GM21723 (cell line): Measurements from ENCODE around the gene ARHGEF40.

ENCODE experiments used
- ATAC-seq: cut with Tn5 transposase; IDR thresholded peaks from one replicate; pipeline ENCODE4 v1.9.1; 2021; ENCODE audit warnings: mild to moderate bottlenecking, moderate library complexity; ENCODE audit not compliant: unreplicated experiment

The ARHGEF40 gene

DNA sequence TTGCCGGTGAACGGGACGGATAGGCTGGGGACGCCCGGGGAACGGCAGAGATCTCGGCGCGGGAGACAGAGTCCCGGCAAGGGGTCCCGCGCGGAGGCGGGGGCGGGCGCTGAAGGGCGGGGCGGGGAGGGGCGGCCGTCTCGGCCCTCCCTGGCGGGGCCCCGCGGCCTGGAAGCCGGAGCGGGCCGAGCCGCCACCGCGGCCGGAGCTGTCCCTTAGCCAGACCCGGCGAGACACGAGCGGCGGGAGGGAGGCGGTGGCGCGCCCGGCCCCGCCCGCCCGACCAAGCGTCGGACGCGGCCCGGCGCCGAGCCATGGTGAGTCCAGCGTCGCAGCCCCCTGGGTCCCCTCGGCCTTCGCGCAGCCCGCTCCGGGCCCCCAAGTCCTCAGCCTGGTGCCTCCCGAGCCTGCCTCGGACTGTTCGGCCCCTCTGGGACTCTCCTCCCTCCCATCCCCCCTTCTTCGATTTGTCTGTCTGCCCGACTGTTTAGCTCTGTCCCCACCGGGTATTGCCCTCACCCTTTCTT lies at the start of gene ARHGEF40:
Gene ARHGEF40, plus strand, starts transcription at position 222 of the 527 bp plus-strand sequence. Its CDS starts 93 bp downstream, at position 315.
- ATAC-seq: no peak

DNA sequence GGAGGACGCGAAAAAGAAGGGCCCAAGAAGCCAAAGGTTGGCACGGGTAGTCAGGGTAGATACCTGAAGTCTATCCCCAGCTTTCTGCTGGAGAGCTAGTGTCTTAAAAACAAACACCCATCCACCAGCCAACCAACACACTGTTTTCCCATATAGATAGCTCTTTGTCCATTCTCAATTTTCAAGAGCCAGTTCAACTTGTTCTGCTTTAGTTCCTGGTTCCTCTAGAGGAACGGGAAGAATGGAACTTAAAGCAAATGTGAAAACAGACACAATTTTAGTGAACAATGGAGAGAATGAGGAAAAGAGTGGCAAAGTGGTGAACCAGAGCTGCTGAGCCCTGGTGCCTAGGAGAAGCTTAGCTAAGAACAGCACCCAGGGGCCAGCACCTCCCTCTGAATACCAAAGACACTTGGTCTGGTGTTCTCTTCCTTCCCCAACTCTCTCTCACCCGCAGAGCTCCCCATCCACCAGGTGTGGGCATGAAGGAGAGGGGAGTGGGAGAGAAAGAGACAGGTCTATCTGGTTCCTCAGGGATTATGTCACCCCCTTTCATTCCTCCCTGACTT lies 49.0 kb upstream of the ARHGEF40 start:
- no peak for ATAC-seq

DNA sequence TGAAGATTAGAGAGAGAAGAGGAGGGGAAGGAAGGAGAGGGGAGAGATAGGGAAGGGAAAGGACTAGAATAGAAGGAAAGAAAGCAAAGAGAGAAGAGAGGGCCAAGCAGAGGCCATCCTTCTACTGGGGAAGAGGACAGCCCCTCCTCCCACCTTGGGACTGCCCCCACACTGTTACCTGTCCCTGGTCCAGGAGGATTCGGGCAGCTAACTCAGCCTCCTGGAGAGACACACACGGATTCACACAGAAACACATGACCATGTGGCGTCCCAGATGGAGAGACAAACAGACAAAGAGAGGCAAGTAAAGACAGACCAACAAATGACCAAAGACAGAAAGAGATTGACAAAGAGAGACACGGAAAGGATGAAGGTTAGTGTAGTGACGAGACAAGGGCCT lies 47.4 kb upstream of the ARHGEF40 start:
- no peak for ATAC-seq

DNA sequence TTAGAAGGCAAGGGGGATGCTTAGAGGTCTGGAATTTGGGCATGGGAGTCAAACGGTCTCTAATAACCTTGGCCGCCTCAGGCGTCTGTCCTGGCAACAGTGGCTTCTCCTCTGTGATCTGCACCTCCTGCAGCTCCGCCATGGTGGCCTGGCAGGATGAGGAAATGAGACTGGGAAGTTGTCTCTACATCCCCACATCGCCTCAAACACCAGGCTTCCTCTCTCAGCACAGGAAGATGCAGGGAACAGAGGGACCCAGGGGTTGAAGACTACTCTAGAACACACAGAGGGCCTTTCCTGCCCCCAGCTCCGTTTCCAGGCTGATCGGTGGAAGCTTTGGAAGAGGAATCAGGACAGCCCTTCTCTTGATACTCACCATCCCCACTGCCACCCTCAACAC lies 46.9 kb upstream of the ARHGEF40 start:
- ATAC-seq: no peak

DNA sequence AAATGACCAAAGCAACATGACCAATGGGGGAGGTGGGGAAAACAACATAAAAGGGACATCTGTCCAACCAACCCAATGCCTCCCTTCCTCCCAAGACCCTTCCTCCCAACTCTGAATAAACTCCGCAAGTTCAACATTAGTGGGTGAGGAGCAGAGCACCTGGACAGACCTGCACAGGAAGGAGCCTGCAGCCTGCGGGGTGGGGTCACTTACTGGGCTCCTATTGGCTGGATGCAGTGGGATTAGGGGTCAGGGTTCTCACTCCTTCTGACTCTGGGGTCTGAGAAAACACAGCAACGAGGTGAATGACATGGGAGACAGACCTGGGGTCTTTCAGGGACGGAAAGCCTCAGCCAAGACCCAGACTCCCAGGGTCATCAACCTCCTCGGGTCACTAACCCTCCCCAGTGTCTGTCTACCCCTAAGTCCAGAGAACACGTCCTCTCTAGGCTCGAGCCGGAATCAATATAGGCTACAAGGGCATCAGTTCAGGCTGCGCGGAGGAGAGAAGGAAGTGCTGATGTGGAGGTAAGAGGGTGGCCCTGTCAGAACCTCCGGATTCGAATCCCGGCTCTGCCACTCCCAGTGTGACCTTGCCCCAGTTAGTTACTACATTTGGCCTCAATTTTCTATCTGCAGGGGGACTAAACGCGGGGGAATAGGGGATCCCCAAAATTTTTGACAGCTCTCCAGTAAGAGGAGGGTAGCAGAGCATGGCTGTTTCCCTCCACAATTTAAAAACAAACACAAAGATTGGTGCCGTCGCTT lies 46.1 kb upstream of the ARHGEF40 start:
- ATAC-seq: no peak

DNA sequence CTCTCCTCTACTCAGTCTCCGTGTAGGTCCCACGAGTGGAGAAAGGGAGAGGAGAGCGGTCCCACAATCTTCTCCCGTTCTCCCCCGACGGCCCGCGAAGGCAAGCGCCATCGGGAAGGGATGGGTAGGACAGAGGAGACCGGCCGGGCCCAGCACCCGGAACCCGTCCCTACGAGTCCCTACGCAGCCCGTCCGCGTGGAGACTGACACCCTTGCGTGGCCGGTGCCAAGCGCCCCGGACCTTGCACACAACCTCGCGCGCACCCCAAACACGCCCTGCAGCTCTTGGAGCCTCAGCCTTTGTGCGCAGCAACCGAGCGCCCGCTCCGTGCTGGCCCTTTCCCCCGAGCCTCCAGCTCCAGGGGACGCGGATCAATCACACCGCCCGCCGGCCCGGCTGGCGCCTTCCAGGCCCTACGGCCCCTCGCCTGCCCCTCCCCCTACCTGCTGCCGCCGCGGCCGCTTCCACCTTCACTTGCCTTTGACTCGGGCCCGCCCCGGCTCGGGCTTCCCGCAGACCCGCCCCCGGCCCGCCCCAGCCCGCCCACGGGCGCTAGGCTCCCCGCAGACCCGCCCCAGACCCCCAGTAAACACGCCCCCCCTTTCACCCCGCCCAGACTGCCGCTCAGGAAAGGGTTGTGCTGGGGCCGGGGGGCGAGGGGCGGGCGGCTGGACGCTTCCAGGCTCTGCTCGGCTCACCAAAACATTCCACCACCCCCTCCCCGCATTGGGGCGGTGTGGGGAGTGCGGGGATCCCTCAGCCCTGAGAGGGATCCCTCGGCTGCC lies 45.3 kb upstream of the ARHGEF40 start, which contains the start of gene NDRG2:
Gene NDRG2, minus strand, starts transcription at position 477 of the 786 bp plus-strand sequence. CDS start 1,746 bp downstream, outside the sequence.
- ATAC-seq: peak; percentile 63

DNA sequence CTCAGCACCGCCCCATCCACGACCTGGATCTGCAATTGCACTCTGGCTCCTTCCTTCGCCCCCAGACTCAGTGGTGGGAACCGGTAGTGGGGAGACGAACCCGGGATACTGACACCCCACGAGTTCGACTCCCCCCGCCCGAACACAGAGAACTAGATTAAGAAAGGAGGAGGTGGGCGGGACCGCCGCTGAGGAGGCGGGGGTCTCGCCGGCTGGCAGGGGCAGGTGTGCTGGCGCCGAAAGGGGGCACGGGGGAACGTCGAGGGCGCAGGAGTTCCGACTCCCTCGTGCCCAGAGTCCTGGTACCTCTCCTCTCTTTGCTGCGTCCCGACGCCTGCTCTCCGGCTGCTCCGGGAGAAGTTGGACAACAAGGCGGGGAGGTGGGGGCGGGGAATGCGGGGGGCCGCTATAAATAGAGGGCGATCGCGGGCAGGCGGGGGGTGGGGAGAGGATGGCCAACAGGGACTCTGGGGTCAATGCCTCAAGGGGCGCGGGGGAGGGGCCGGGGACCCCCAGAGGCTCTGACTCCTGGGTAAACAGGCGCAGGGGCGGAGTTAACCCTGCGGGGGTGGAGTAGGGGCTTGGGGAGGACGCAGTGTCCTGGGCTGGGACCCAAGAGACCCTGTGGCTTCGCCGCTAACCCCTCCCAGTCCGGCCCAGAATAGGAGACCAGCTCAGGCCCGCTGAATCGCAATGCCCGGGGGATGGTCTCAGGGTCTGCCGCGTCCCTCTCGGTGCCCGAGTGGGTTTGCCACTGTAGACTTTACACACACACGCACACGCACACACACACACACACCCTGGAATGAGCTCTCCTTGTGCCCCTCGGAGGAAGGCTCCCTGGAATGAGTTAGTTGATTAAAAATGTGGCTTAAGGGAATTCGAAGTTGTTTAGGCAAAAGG lies 44.5 kb upstream of the ARHGEF40 start:
- ATAC-seq: no peak

DNA sequence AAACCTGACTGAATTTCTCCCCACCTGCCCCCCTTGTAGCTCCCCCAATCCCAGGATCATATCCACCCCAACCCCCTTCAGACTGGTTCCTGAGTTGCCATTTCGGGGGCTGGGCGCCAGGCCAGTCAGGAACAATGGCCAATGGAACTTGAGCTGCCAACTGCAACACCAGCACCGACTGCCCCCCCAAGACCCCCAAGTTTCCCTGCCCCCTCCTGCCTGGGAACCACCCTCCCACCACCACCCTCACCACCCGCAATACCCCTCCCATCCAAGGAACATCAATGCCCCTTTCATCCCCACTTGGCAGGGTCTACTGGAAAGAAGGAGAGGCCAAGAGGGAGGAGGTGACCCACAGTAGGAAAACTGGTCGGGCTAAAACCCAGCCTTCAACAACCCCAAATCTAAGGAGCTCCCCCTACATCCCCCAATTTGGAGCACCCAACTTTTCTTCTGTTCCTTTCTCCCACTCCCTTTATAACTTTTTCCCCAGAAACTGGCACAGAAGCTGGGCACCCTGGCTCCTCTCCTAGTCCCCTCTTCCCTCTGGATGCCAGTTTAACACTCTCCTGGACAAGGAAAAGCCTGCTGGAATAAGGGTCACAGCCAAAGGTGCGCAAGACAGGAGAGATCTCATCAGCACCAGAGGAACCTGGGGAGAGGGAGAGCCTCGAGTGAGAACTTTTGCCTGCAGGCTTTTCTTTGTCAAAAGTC lies 43.7 kb upstream of the ARHGEF40 start:
- ATAC-seq: no peak

DNA sequence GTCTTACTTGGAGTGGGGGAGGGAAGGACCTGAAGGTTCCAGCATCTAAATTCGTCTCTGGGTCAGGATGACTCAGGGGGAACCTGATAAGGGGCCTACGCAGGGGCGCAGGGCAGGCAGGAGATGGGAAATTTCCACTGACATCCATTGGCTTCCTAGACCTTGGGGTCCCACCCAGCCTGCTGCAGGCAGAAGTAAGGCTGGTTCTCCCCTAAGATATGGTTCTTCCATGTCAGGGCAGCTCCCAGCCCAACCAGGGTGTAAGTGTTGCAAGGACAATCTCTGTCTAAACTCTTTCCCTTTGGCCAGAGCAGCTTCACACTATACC lies 43.2 kb upstream of the ARHGEF40 start:
- ATAC-seq: no peak

DNA sequence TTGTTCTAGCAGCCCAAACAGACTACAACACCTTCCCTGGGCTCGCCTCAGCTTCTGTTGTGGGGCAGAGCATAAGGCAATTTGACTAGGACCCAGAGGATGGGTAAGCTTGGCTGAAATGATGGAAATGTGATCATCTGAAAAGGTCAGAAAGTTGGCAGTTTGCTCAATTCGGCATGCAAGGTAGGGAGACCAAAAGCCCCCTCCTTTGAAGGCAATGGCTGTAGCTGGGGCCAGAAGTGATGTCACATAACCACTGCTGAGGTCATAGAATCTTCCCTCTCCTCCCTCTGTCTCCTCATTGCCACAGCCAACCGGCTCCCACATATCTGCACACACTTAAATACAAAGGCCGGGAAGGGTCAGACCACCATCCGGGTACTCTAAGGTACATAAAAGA lies 40.2 kb upstream of the ARHGEF40 start, which contains the start of gene TPPP2:
Gene TPPP2, plus strand, starts transcription at position 301 of the 400 bp plus-strand sequence. CDS start 365 bp downstream, outside the sequence.
- no peak for ATAC-seq

DNA sequence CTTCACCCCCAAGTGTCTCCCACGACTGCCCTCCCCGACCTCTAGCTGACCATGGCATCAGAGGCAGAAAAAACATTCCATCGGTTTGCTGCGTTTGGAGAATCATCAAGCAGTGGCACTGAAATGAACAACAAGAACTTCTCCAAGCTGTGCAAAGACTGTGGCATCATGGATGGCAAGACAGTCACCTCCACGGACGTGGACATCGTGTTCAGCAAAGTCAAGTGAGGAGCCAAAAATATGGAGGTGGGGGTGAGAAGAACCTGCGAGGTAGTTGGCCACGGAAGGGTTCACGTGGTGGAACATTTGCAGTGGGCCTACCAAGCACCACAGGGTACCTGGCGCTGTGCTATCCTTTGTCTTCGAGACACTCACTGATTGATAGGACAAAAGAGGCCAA lies 39.6 kb upstream of the ARHGEF40 start:
- no peak for ATAC-seq

DNA sequence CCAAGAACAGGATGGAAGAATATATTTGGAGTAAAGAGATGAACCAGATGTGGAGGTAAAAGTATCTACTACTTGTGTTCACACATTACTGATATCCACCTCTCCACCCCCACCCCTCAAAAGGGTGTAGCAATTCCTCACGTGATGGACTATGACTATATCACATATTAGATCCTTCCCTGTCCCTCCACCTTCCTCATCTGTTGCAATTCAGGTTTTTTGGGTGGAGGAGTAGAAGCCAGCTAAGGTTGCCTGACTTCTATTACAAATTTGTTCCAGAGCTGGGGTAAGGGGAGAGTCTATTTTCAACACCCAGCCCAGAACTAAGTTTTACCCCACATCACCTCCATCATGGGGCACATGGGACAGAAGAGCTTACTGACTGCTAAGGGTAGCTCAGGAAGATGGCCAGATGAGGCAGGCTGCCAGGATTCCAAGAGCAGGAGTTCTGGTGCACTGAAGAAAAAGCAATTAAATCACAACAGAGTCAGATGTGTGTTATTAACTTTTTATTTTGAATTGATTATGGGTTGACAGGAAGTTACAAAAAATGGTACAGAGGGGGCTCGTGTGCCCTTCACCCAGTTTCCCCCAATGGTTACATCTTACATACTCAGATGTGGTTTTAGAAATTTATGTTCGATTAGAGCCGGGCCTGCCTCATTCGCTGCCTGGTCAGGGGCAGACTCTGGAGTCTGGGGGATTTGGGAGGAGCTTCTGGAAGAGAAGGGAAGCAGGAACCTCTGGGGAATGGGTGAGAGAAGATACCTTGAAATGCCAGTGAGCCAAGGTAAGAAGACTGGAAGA lies 37.6 kb upstream of the ARHGEF40 start:
- no peak for ATAC-seq

DNA sequence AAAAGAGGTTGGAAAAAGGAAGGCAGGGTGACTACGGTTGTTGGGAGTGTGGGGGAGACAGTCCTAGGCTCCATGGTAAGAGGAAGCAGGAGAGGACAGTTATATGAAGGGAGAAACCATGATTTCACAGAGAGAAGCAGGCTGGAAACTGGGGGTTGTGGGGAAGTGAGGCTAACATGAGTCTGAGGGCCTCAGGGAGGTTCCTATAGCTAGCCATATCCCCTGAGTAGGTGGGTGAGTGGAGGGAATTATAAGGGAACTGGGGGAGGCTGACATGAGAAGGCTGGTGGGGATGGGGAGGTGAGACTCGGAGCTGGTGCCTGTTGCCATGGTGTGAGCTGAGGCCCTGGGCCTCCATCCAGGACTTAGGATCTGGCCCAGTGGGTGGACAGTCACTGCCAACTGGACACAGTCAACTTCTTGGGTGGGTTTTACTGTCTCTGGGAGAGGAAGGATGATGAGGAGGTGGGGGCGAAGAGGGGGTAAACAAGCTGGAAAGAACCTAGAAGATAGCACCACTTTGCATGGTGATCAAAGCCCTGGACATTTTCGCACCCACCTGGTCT lies 36.9 kb upstream of the ARHGEF40 start:
- ATAC-seq: no peak

DNA sequence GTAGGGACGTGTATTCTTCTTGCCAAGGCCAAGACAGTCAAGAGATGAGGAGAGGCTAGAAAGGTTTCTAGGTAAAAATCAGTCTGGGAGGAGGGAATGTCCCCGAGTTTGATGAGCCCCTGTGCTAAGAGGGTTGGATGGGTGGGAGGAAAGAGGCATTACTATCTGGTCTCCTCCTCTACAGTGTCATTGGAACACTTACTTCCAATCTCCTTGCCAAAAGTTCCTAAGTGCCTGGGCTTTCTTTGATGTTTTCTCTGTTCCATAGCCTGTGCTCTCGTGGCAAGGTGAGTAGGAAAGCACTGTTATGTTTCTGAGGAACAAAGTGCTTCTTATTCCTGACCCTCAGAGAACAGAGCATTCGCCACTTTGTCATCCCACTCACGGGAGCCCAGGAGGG lies 35.4 kb upstream of the ARHGEF40 start, which contains the start of gene RNASE13:
Gene RNASE13, minus strand, starts transcription at position 101 of the 400 bp plus-strand sequence. CDS start 519 bp downstream, outside the sequence.
- ATAC-seq: no peak

DNA sequence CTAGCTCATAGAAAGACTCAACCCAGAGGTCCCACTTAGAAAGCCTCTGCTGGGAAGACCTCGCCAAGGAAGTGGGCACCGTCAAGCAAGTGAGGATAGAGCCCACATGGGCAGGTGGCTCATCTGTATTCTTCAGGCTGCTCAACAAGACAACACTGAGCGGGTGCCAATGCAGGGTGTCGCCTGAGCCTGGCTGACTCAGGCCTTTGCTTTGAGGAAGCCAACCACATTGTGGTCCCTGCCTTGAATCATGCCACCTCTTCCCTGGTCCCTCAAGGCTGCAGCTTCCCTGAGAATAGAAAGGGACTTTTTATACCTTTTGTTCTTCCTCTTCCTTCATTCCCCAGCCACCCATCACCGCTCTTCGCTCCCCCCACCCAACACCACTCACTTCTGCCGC lies 33.4 kb upstream of the ARHGEF40 start:
- no peak for ATAC-seq

DNA sequence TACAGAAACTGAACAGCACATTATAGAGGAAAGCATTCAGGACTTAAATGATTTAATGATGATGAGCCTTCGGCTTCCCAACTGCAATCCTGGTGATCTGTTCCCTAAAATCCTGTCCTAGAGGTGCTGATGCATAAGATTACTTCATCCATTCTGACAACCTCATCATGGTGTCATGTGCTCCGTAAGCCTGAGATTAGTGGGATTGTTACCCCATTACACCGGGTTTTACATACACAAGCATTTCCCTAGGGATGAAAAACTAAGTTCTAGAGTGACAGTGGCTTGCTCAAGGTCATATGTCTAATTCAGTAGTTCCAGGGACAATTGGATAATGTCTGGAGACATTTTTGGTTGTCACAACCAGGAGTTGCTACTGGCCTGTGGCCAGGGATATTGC lies 32.9 kb upstream of the ARHGEF40 start:
- no peak for ATAC-seq

DNA sequence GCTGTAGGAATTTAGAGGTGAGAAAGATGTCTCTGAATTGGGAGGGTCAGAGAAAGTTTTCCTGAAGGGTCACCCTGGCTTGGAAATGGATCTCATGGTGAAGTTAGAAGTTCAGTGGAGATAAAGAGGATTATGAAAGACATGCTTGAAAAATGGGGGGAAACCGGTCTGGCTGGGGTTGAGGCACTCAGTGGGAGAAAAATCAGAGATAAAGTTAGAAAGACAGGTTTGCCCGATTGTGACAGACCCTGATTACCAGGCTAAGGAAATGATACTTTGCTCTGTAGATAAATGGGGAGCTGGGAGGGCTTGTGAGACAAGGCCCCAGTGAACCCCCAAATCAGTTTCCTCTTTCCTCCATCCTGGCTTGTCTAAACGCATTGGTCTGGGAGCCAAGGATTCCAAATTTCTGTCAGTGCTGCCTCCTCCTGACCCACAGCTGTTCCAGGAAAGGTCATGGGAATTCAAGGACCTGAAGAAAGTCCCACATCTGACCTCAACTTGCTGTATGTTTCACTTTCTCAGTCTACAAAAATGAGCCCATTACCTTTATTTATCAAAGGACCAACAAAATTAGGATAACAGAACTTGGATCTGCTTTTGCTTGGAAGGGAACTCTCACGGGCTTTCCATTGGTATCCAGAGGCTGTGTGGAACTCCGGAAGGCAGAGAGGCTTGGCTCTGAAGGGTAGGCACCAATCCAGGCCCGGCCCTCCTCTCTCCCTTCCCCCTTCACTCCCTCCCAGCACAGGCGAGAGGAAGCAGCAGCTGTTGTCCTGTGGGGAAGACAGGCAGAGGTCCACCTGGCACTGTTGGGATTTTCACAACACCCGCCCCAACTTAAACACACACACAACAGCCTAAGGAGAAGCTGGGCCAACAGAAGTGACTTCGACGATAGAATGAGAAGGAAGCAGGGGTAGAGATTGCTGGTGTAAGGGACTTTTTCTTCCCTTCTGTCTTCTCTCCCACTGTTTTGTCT lies 31.4 kb upstream of the ARHGEF40 start:
- ATAC-seq: no peak
